Sigmoid colon (tissue), 7 donors: Measurements from ENCODE around the gene MED14. TPM values are rescaled to one million over a fixed set of nuclear protein-coding genes. Genes with fewer than 3 reads are reported as not detected.

ENCODE experiments used
- DNase-seq: peaks from one replicate; pipeline ENCODE4 v3.0.0-alpha.2; 2019
- H3K27ac ChIP-seq, 4 donors: fragments of 200-600 bp; sonication (generic); one replicate each; pipeline ENCODE4 v1.5.1; 2016 to 2019; ENCODE audit warnings: mild to moderate bottlenecking in 1 of 4
- H3K27me3 ChIP-seq, 3 donors: fragments of 200-600 bp; sonication (generic); one replicate each; pipeline ENCODE4 v1.5.1; 2019; ENCODE audit warnings: mild to moderate bottlenecking in 1 of 3
- H3K36me3 ChIP-seq, 4 donors: fragments of 200-600 bp; sonication (generic); one replicate each; pipeline ENCODE4 v1.5.1; 2016 to 2019
- H3K4me1 ChIP-seq, 4 donors: fragments of 200-600 bp; sonication (generic); one replicate each; pipeline ENCODE4 v1.5.1; 2017 to 2019
- H3K4me3 ChIP-seq, 4 donors: fragments of 200-600 bp; sonication (generic); one replicate each; pipeline ENCODE4 v1.5.1; 2017 to 2019; ENCODE audit warnings: mild to moderate bottlenecking in 2 of 4, moderate library complexity in 1 of 4
- H3K9me3 ChIP-seq, 4 donors: fragments of 200-600 bp in 3 of 4; sonication (generic) in 3 of 4; one replicate each; pipeline versions ENCODE4 v1.5.1 to v1.6.1; 2013 to 2019
- EP300 ChIP-seq, 4 donors: sonication (generic); formaldehyde crosslinking; IDR thresholded peaks; one replicate each; pipeline ENCODE4 v1.6.1; 2017; ENCODE audit warnings: antibody characterized with exemption in 4 of 4
- POLR2A ChIP-seq, 2 donors: fragments of 450-650 bp; IDR thresholded peaks; one replicate each; pipeline ENCODE4 v1.6.1; 2016; ENCODE audit warnings: antibody characterized with exemption in 2 of 2, mild to moderate bottlenecking in 2 of 2, moderate library complexity in 2 of 2
- POLR2AphosphoS5 ChIP-seq, 4 donors: sonication (generic); formaldehyde crosslinking; IDR thresholded peaks; one replicate each; pipeline ENCODE4 v1.6.1; 2017; ENCODE audit warnings: antibody characterized with exemption in 4 of 4
- WGBS, 2 donors: extraction: QIAGEN DNeasy Blood & Tissue Kit; methylation state at CpG; one replicate each; pipeline ENCODE4 v1.1.7; 2013; 5-methylcytosine and 5-hydroxymethylcytosine counted together
- intact Hi-C: fragments of 100-400 bp; cut with DNase I; formaldehyde crosslinking; loops from one replicate; pipeline ENCODE4 v1.15.1; 2023
- polyA plus RNA-seq, 3 donors: library from polyadenylated mRNA; stranded (reverse); fragments of 200-250 nt; gene quantifications; one replicate each; pipeline ENCODE4 v1.2.3, GENCODE V29; 2013
- total RNA-seq, 4 donors: library from RNA; depleted of rRNA; stranded (reverse); fragments of >200 nt; gene quantifications; one replicate each; pipeline ENCODE4 v1.1.0, GENCODE V29; 2016
- TF ChIP-seq, protein P1 (sequence below), 4 experiments: fragments of 450-650 bp in 3 of 4; fragments of 200-600 bp in 1 of 4; IDR thresholded peaks; one replicate each; pipeline ENCODE4 v1.5.1; 2016 to 2019; ENCODE audit warnings: antibody characterized with exemption in 4 of 4, mild to moderate bottlenecking in 3 of 4, moderate library complexity in 2 of 4
- donor health status: healthy with polysubstance abuse.
- donor health status: Bipolar disorder and iron deficiency.
- donor health status: healthy.

MED14 gene
- total and polyA plus RNA-seq, 7 donors = 8.4 to 51.6 (median 23.9) TPM

DNA sequence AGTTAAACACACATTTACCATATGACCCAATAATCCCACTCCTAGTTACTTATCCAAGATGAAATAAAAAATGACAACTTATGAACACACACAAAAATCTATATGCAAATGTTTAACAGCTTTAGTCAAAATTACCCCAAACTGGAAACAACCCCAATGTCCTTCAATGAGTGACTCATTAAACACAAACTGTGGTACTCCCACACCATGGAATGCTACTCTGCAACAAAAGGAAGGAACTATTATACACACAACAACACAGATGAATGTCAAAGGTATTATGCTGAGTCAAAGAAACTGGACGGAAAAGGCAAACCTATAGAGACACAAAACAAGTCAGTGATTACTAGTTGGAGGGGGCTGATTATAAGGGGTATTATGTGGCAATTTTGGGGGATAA, 40.5 kb downstream of the MED14 start:
- Histone ChIP-seq H3K27me3 (no peaks in the 10 kb centered on the region), H3K36me3 (peaks cover 0 to 12% (median 0%) of the 10 kb centered on the region in 4 donors), H3K9me3 (no peaks in the 10 kb centered on the region), H3K4me1 (no peaks in the 10 kb centered on the region), H3K4me3 (no peak overlapping the region), H3K27ac (no peak overlapping the region)
- TF ChIP-seq, protein P1, sequence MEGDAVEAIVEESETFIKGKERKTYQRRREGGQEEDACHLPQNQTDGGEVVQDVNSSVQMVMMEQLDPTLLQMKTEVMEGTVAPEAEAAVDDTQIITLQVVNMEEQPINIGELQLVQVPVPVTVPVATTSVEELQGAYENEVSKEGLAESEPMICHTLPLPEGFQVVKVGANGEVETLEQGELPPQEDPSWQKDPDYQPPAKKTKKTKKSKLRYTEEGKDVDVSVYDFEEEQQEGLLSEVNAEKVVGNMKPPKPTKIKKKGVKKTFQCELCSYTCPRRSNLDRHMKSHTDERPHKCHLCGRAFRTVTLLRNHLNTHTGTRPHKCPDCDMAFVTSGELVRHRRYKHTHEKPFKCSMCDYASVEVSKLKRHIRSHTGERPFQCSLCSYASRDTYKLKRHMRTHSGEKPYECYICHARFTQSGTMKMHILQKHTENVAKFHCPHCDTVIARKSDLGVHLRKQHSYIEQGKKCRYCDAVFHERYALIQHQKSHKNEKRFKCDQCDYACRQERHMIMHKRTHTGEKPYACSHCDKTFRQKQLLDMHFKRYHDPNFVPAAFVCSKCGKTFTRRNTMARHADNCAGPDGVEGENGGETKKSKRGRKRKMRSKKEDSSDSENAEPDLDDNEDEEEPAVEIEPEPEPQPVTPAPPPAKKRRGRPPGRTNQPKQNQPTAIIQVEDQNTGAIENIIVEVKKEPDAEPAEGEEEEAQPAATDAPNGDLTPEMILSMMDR (IDR thresholded peaks at IDR 0.05) = no peak
- TF ChIP-seq POLR2AphosphoS5 (IDR thresholded peaks at IDR 0.05) (no peak), POLR2A (IDR thresholded peaks at IDR 0.05) (no peak), EP300 (IDR thresholded peaks at IDR 0.05) (no peak)
- no peak for DNase-seq
- WGBS, 2 donors = 91% methylated on average over 1 of the region's 1 CpG
- intact Hi-C loops = no loop called here

- peaks cover 0 to 7% (median 3%) of the 10 kb centered on the region in 4 donors for H3K36me3 ChIP-seq
- intact Hi-C loops = no loop called here
- DNase-seq = no peak
Measured at GRCh38 chrX:40688929-40689328, 46.4 kb downstream of the MED14 start.

GRCh38 chrX:40687169-40687568, 48.2 kb downstream of the MED14 start:
- Histone ChIP-seq H3K27me3 (no peaks in the 10 kb centered on the region), H3K4me3 (no peak overlapping the region), H3K9me3 (no peaks in the 10 kb centered on the region), H3K4me1 (no peaks in the 10 kb centered on the region), H3K36me3 (peaks cover 0 to 7% (median 3%) of the 10 kb centered on the region in 4 donors), H3K27ac (no peak overlapping the region)
- no peak for DNase-seq
- 96% methylated on average over 3 of the region's 3 CpGs for WGBS, 2 donors
- intact Hi-C loops = no loop called here
- no peak for TF ChIP-seq POLR2A (IDR thresholded peaks at IDR 0.05)
- TF ChIP-seq POLR2AphosphoS5 (IDR thresholded peaks at IDR 0.05) = no peak
- TF ChIP-seq, protein P1 (IDR thresholded peaks at IDR 0.05) = no peak
- no peak for TF ChIP-seq EP300 (IDR thresholded peaks at IDR 0.05)

More at GRCh38 chrX:40688929-40689328, 46.4 kb downstream of the MED14 start:
- no peak overlapping the region for H3K4me3 ChIP-seq
- H3K4me1 ChIP-seq = no peaks in the 10 kb centered on the region
- no peaks in the 10 kb centered on the region for H3K9me3 ChIP-seq
- no peak overlapping the region for H3K27ac ChIP-seq
- TF ChIP-seq, protein P1 (IDR thresholded peaks at IDR 0.05) = no peak
- TF ChIP-seq POLR2A (IDR thresholded peaks at IDR 0.05) = no peak
- TF ChIP-seq EP300 (IDR thresholded peaks at IDR 0.05) = no peak
- no peak for TF ChIP-seq POLR2AphosphoS5 (IDR thresholded peaks at IDR 0.05)
- H3K27me3 ChIP-seq = no peaks in the 10 kb centered on the region

DNA sequence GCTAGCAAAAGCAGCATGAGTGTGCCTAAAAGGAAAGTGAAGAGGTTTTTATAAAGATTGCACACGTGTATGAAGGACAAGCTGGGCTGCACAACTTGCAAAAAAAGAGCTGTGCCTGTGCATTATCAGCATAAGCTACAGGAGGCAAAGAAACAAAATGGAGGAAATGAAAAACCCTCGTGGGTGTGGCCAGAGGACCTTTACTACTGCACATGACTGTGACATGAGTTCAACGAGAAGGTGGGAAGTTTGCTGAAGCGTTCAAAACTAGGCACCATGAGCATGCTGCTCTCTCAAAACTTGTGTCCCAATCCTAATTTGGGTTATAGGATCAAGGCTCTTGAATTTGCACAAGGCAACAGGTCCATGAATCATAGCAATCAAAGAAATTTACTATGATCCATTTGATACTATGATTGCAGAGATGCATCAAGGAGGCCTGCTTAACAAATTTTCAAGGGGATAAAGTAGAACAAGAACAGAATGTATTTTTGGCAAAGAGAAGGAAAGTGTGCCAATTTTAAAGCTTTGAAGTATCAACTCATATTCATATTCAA, 49.9 kb downstream of the MED14 start:
- no peak for DNase-seq
- Histone ChIP-seq H3K27ac (no peak overlapping the region), H3K27me3 (no peaks in the 10 kb centered on the region), H3K9me3 (no peaks in the 10 kb centered on the region), H3K4me3 (no peak overlapping the region), H3K36me3 (peaks cover 0 to 10% (median 3%) of the 10 kb centered on the region in 4 donors), H3K4me1 (no peaks in the 10 kb centered on the region)
- WGBS, 2 donors = 39 to 44% methylated on average over 4 of the region's 4 CpGs
- intact Hi-C loops = no loop called here
- no peak for TF ChIP-seq POLR2AphosphoS5 (IDR thresholded peaks at IDR 0.05)
- TF ChIP-seq, protein P1 (IDR thresholded peaks at IDR 0.05) = no peak
- TF ChIP-seq EP300 (IDR thresholded peaks at IDR 0.05) = no peak
- TF ChIP-seq POLR2A (IDR thresholded peaks at IDR 0.05) = no peak

- Histone ChIP-seq H3K4me3 (no peak overlapping the region), H3K36me3 (peaks cover 0 to 15% (median 3%) of the 10 kb centered on the region in 4 donors), H3K9me3 (no peaks in the 10 kb centered on the region), H3K4me1 (no peaks in the 10 kb centered on the region), H3K27ac (no peak overlapping the region), H3K27me3 (no peaks in the 10 kb centered on the region)
- WGBS, 2 donors = 91 to 100% methylated on average over 1 of the region's 1 CpG
- TF ChIP-seq EP300 (IDR thresholded peaks at IDR 0.05) (no peak), POLR2A (IDR thresholded peaks at IDR 0.05) (no peak), POLR2AphosphoS5 (IDR thresholded peaks at IDR 0.05) (no peak)
- TF ChIP-seq, protein P1 (IDR thresholded peaks at IDR 0.05) = no peak
- no peak for DNase-seq
- intact Hi-C loops = no loop called here
Measured at GRCh38 chrX:40684092-40684491, 51.2 kb downstream of the MED14 start.
